Progenitor cell of endocrine pancreas (in vitro differentiated cells): ENCODE results near the gene VWC2. TPM values are rescaled to one million over a fixed set of nuclear protein-coding genes. Genes with fewer than 3 reads are reported as not detected.

Experiments used
- DNase-seq: peaks from one replicate; pipeline ENCODE4 v3.0.0; 2021; ENCODE audit warnings: low spot score; ENCODE audit not compliant: unreplicated experiment
- H3K27ac Mint-ChIP-seq: 2 replicates; pipeline ENCODE4 v1.8.0; 2021; ENCODE audit warnings: mild to moderate bottlenecking, moderate library complexity, mixed read lengths
- H3K27me3 Mint-ChIP-seq: 2 replicates; pipeline ENCODE4 v1.8.0; 2021; ENCODE audit warnings: mixed read lengths
- H3K36me3 Mint-ChIP-seq: 2 replicates; pipeline ENCODE4 v1.8.0; 2022; ENCODE audit warnings: mixed read lengths; ENCODE audit not compliant: insufficient read depth
- H3K4me1 Mint-ChIP-seq: 2 replicates; pipeline ENCODE4 v1.8.0; 2021; ENCODE audit warnings: low read depth, mixed read lengths
- H3K4me3 Mint-ChIP-seq: 2 replicates; pipeline ENCODE4 v1.8.0; 2021; ENCODE audit warnings: low read depth, mild to moderate bottlenecking, moderate library complexity, mixed read lengths
- H3K9me3 Mint-ChIP-seq: 2 replicates; pipeline ENCODE4 v1.8.0; 2021; ENCODE audit warnings: low read depth, mixed read lengths
- CTCF ChIP-seq: fragments of 200-600 bp; sonication (generic); IDR thresholded peaks from one replicate; pipeline ENCODE4 v1.5.0; 2021; ENCODE audit warnings: antibody characterized with exemption, mild to moderate bottlenecking; ENCODE audit not compliant: unreplicated experiment
- total RNA-seq: library from RNA; stranded (reverse); gene quantifications from 2 replicates; pipeline ENCODE4 v1.2.1, GENCODE V29; 2021

VWC2 gene
- total RNA-seq, 1 donor from 2014 or later, result 0.02 TPM

GRCh38 chr7:49790209-49790608, 16.8 kb downstream of the VWC2 start:
- Mint-ChIP-seq H3K4me3 (no peak overlapping the region), H3K9me3 (peaks cover 4% of the 10 kb centered on the region), H3K27ac (no peak overlapping the region), H3K27me3 (peaks cover 47% of the 10 kb centered on the region), H3K36me3 (no peaks in the 10 kb centered on the region), H3K4me1 (peaks cover 2% of the 10 kb centered on the region)
- no peak for TF ChIP-seq CTCF
- DNase-seq, result no peak

- DNase-seq, result no peak
- TF ChIP-seq CTCF, result peak; percentile 65
- Mint-ChIP-seq H3K9me3 (peaks cover 4% of the 10 kb centered on the region), H3K27ac (no peak overlapping the region), H3K4me1 (peaks cover 2% of the 10 kb centered on the region), H3K36me3 (no peaks in the 10 kb centered on the region), H3K4me3 (no peak overlapping the region), H3K27me3 (peaks cover 47% of the 10 kb centered on the region)
Observed at GRCh38 chr7:49791088-49791741, 17.8 kb downstream of the VWC2 start.

- no peak for DNase-seq
- no peak overlapping the region for H3K4me3 Mint-ChIP-seq
- no peak for TF ChIP-seq CTCF
- peaks cover 8% of the 10 kb centered on the region for H3K27me3 Mint-ChIP-seq
- no peaks in the 10 kb centered on the region for H3K9me3 Mint-ChIP-seq
- H3K4me1 Mint-ChIP-seq, result no peaks in the 10 kb centered on the region
- no peaks in the 10 kb centered on the region for H3K36me3 Mint-ChIP-seq
- no peak overlapping the region for H3K27ac Mint-ChIP-seq
Observed at GRCh38 chr7:49797987-49798660, 24.7 kb downstream of the VWC2 start.

- no peaks in the 10 kb centered on the region for H3K27me3 Mint-ChIP-seq
- H3K9me3 Mint-ChIP-seq, result no peaks in the 10 kb centered on the region
- no peaks in the 10 kb centered on the region for H3K36me3 Mint-ChIP-seq
- H3K4me1 Mint-ChIP-seq, result no peaks in the 10 kb centered on the region
- no peak overlapping the region for H3K4me3 Mint-ChIP-seq
- no peak for TF ChIP-seq CTCF
- no peak for DNase-seq
- H3K27ac Mint-ChIP-seq, result no peak overlapping the region
Observed at GRCh38 chr7:49800031-49800430, 26.6 kb downstream of the VWC2 start.

GRCh38 chr7:49802600-49802999, 29.2 kb downstream of the VWC2 start:
- Mint-ChIP-seq H3K27me3 (no peaks in the 10 kb centered on the region), H3K9me3 (no peaks in the 10 kb centered on the region), H3K4me1 (no peaks in the 10 kb centered on the region), H3K27ac (no peak overlapping the region), H3K4me3 (no peak overlapping the region), H3K36me3 (no peaks in the 10 kb centered on the region)
- DNase-seq, result no peak
- TF ChIP-seq CTCF, result no peak
